ES-I3 (cell line): Measurements from ENCODE around the gene THUMPD3.
A peak's percentile ranks its signal among the peaks of the same experiment; 100 is the strongest.

ENCODE experiments used
- H3K36me3 ChIP-seq: 2 replicates; pipeline ENCODE4 v1.6.1; 2013; ENCODE audit warnings: mild to moderate bottlenecking, low read length, control low read depth, moderate library complexity; ENCODE audit not compliant: insufficient read depth
- H3K4me1 ChIP-seq: 2 replicates; pipeline ENCODE4 v1.6.1; 2013; ENCODE audit warnings: mild to moderate bottlenecking, control low read depth, low read length; ENCODE audit not compliant: insufficient read depth
- H3K9ac ChIP-seq: 2 replicates; pipeline ENCODE4 v1.6.1; 2013; ENCODE audit warnings: low read depth, mild to moderate bottlenecking, low read length, moderate library complexity
- H3K9me3 ChIP-seq: 2 replicates; pipeline ENCODE4 v1.6.1; 2013; ENCODE audit warnings: mild to moderate bottlenecking, low read length, moderate library complexity; ENCODE audit not compliant: control insufficient read depth, insufficient read depth

THUMPD3 gene

GRCh38 chr3:9397906-9398699, 35.2 kb downstream of the THUMPD3 start:
- Histone ChIP-seq H3K4me1 (peaks cover 31% of the 10 kb centered on the region), H3K9ac (peak overlapping the region; percentile 87), H3K9me3 (no peaks in the 10 kb centered on the region)

DNA sequence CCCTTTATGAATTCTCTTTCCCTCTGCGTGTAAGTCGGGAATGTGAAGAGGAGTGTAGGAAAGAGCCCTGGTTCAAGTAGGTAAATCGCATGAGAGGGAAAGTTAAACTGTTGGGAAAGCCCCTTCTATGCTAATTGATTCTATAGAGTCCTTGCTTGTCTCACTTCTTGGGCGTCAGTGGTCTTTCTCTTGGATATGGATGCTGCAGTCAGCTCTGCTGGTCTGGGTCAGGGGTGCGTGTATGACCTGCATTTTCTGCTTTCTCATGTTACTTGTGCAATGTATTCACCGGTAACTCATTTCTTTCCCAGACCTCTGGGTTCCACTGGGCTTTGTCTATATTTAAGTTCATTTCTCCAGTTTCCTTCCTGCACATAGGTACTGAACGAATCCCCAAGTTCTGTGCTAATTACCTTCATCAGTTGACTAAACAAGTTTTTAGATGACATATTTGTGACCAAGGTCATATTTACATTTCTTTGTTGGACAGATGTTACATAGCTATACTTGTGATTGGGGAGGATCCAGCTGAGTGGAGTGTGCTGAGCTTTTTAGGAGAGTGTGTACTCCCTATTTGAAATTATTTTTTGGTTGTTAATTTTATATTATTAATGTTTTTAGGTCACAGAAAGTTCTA, 36.0 kb downstream of the THUMPD3 start:
- Histone ChIP-seq H3K36me3 (peaks cover 11% of the 10 kb centered on the region; the same call in 1 of the 2 replicates), H3K9ac (peak overlapping the region; percentile 87), H3K4me1 (peaks cover 36% of the 10 kb centered on the region), H3K9me3 (no peaks in the 10 kb centered on the region)

More at GRCh38 chr3:9397906-9398699, 35.2 kb downstream of the THUMPD3 start:
- H3K36me3 ChIP-seq = peaks cover 18% of the 10 kb centered on the region

- H3K4me1 ChIP-seq = peaks cover 40% of the 10 kb centered on the region
- H3K9ac ChIP-seq = peak overlapping the region; percentile 87
- H3K36me3 ChIP-seq = peaks cover 11% of the 10 kb centered on the region; the same call in 1 of the 2 replicates
- no peaks in the 10 kb centered on the region for H3K9me3 ChIP-seq
These were observed 36.5 kb downstream of the THUMPD3 start for GRCh38 chr3:9399337-9399703.

DNA sequence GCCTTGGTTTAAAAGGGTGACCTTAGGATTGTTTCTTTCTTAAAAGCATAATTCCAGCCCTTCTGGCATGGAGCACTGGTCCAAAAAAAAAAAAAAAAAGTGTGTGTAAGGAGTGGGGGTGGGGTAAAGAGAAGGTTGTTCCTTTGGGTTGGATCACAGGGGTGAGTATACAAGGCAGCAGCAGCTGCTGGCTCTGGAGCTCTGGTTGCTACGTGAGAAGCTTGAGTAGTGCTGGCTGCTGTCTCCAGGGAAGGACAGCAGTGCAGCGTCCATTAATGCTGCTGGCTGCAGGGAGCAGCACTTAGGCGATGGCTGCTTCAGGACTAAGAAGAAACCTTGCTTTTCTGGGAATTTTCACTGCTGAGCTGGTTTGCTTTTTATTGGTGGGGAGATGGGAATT, 36.9 kb downstream of the THUMPD3 start:
- Histone ChIP-seq H3K9ac (peak overlapping the region; percentile 87), H3K4me1 (peaks cover 41% of the 10 kb centered on the region), H3K36me3 (peaks cover 7% of the 10 kb centered on the region; the same call in 1 of the 2 replicates), H3K9me3 (no peaks in the 10 kb centered on the region)

DNA sequence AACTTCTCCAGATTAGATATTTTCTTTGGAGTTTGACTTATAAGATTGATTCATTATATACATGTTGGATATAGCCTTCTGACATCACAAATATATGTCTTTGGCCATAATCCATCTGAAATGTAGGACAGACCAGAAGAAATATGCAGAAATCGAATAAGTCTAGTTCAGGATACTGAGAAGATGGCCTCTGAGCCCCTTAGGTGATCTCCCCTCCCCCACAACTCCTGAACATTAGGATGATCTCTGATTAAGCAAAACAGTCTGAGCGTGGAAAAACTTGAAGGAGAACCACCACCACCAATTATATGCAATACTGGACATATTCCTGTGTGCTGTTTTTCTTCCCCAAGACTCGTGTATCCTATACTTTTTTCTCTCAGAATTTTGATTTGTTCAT, 37.8 kb downstream of the THUMPD3 start:
- H3K9me3 ChIP-seq = no peaks in the 10 kb centered on the region
- H3K9ac ChIP-seq = peak overlapping the region; percentile 16
- H3K4me1 ChIP-seq = peaks cover 37% of the 10 kb centered on the region
- no peaks in the 10 kb centered on the region for H3K36me3 ChIP-seq

DNA sequence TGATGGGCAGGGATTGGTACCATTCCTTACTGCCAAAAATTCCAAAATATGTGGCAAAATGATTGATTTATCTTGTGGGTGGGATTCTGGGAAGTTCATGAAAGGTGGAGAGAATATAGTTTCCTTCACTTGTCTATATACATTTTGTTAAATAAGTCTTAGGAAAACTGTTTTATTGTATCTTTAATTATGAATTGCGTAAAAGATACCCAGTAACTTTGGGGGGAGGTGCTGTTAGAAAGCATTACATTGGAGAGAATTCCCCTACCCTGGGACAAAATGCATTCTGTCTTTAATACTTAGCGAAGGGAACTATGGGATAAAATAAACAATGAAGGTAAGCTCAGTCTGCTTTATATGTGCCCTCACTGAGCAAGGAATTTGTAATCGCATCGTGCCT, 39.1 kb downstream of the THUMPD3 start:
- H3K36me3 ChIP-seq = no peaks in the 10 kb centered on the region
- no peaks in the 10 kb centered on the region for H3K9me3 ChIP-seq
- H3K9ac ChIP-seq = peak overlapping the region; percentile 6
- peaks cover 37% of the 10 kb centered on the region for H3K4me1 ChIP-seq

DNA sequence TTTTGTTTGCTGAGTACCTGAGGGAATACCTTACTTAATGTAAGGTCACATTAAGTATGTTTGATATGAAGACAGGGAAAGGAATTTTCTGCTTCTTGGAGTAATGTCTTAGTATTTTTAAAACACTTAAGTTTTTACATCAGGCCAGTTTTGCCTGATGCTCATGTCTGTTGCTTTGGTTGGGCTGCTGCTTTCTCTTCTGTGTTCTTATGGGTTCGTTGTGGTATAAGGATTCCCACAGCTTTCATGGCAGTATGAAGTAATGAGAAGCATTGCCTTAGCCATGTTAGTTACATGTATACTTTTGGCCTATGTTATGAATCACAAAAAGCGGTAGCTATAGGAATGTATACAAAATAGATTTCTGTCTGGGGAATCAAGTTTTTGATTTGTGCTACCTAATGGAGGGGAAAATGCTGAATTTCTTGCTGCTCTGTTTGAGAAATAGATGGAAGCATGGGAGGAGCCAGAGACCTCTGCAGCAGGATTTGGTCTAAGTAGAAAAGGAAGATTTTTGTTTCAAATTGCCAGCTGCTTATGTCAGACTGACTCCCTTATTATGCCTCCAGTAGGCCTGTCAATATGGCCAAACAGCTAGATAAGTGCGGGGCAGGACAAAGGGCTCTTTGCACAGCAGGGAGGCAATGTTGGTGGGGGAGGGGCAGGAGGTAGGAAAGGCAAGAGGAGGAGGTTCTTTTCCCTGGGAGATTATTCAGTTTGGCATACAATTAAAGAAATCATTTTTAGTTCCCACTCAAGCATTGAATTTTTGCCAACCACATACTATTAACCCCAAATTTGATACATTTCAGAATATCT, 39.8 kb downstream of the THUMPD3 start:
- Histone ChIP-seq H3K9ac (peak overlapping the region; percentile 18), H3K9me3 (no peaks in the 10 kb centered on the region), H3K4me1 (peaks cover 37% of the 10 kb centered on the region), H3K36me3 (no peaks in the 10 kb centered on the region)

- H3K36me3 ChIP-seq = no peaks in the 10 kb centered on the region
- peak overlapping the region; percentile 18; the same call in 1 of the 2 replicates for H3K9ac ChIP-seq
- no peaks in the 10 kb centered on the region for H3K9me3 ChIP-seq
- H3K4me1 ChIP-seq = peaks cover 37% of the 10 kb centered on the region
These were observed 40.6 kb downstream of the THUMPD3 start for GRCh38 chr3:9403463-9403862.

DNA sequence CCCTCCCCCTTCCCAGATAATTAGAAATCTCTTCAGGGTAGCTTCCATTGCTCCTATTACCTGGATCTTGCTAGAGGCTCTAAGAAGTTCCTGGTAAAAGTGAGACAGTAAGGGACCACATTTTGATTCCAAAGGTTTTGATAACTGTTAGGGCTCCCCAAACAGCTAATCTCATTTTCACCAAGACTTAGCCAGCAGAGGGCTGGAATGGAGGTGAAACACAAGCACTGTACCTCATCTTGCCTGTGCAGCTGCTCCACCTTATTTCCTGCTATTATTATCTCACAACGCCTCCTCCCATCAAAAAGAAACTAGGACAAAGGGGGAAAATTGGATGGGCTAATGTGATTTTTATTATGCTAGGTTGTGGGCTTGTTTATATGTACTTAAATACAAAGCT, 41.8 kb downstream of the THUMPD3 start:
- no peak overlapping the region for H3K9ac ChIP-seq
- H3K4me1 ChIP-seq = peaks cover 37% of the 10 kb centered on the region
- no peaks in the 10 kb centered on the region for H3K9me3 ChIP-seq
- H3K36me3 ChIP-seq = no peaks in the 10 kb centered on the region

DNA sequence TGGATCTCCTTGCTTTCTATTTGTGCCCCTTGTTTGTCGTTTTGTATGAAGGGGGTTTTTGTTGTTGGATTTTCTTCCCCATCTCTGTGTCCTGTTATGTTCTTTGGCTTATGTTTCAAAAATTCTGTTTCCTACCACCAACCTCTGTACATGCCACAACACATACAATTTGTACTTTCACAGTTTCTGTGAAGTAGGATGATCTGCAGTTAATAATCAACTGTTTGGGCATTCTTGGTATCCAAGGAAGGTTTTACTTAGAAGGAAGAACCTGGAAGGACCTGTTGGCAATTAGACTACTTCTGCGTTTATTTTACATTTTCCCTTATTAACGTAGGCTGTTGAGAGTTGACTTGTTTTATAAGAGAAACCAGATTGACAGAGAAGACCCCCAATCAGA, 42.9 kb downstream of the THUMPD3 start:
- no peaks in the 10 kb centered on the region for H3K9me3 ChIP-seq
- no peaks in the 10 kb centered on the region for H3K36me3 ChIP-seq
- H3K9ac ChIP-seq = no peak overlapping the region
- peaks cover 32% of the 10 kb centered on the region for H3K4me1 ChIP-seq

- H3K9ac ChIP-seq = no peak overlapping the region
- H3K9me3 ChIP-seq = no peaks in the 10 kb centered on the region
- peaks cover 22% of the 10 kb centered on the region for H3K4me1 ChIP-seq
- no peaks in the 10 kb centered on the region for H3K36me3 ChIP-seq
These were observed 44.2 kb downstream of the THUMPD3 start for GRCh38 chr3:9406856-9407626.

GRCh38 chr3:9408061-9408460, 45.2 kb downstream of the THUMPD3 start:
- peaks cover 16% of the 10 kb centered on the region for H3K4me1 ChIP-seq
- H3K9me3 ChIP-seq = no peaks in the 10 kb centered on the region
- no peaks in the 10 kb centered on the region for H3K36me3 ChIP-seq
- H3K9ac ChIP-seq = no peak overlapping the region

GRCh38 chr3:9408546-9408945, 45.7 kb downstream of the THUMPD3 start:
- Histone ChIP-seq H3K4me1 (peaks cover 11% of the 10 kb centered on the region), H3K36me3 (no peaks in the 10 kb centered on the region), H3K9ac (no peak overlapping the region)

More at GRCh38 chr3:9408546-9408945, 45.7 kb downstream of the THUMPD3 start:
- no peaks in the 10 kb centered on the region for H3K9me3 ChIP-seq
